ENCODE results near the gene NOD2.

The NOD2 gene

DNA sequence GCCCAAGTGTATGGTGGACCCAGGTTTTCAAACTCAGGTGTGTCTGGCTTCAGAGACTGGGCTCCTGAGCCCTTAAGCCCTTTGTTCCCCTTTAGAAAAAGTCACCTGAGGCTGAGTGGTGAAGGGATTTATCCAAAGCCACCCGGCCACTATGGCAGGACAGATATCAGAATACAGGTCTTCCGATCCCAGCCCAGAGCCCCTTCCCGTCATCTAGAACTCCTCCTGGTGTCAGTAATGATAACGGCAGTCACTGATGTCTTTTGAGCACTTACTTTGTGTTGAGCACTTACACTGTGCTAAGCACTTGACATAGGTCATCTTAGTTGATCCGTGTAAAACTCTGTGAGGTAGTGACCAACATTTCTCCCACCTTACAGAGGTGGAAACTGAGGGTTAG lies 16.6 kb downstream of the NOD2 start:
- DNase-seq (ENCODE audit: low read depth), result no peak
- Histone ChIP-seq H3K36me3 (ENCODE audit: control insufficient read depth, insufficient read depth, low read length, severe bottlenecking) (no peaks in the 10 kb centered on the region), H3K9ac (ENCODE audit: low read length) (no peak overlapping the region), H3K4me3 (ENCODE audit: low read length) (no peak overlapping the region), H3K27me3 (replicated peaks; ENCODE audit: control insufficient read depth, insufficient read depth, low read length) (no peaks in the 10 kb centered on the region), H3K4me1 (ENCODE audit: control insufficient read depth, insufficient read depth, low read length) (peaks cover 36% of the 10 kb centered on the region), H3K9me3 (ENCODE audit: control insufficient read depth, low read length) (peaks cover 6% of the 10 kb centered on the region)

DNA sequence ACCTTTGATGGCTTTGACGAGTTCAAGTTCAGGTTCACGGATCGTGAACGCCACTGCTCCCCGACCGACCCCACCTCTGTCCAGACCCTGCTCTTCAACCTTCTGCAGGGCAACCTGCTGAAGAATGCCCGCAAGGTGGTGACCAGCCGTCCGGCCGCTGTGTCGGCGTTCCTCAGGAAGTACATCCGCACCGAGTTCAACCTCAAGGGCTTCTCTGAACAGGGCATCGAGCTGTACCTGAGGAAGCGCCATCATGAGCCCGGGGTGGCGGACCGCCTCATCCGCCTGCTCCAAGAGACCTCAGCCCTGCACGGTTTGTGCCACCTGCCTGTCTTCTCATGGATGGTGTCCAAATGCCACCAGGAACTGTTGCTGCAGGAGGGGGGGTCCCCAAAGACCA lies 17.6 kb downstream of the NOD2 start:
- no peaks in the 10 kb centered on the region for H3K36me3 ChIP-seq (ENCODE audit: control insufficient read depth, insufficient read depth, low read length, severe bottlenecking)
- no peaks in the 10 kb centered on the region for H3K27me3 ChIP-seq (replicated peaks; ENCODE audit: control insufficient read depth, insufficient read depth, low read length)
- H3K9ac ChIP-seq (ENCODE audit: low read length), result no peak overlapping the region
- no peak overlapping the region for H3K4me3 ChIP-seq (ENCODE audit: low read length)
- H3K4me1 ChIP-seq (ENCODE audit: control insufficient read depth, insufficient read depth, low read length), result peaks cover 38% of the 10 kb centered on the region
- no peak for DNase-seq (ENCODE audit: low read depth)
- H3K9me3 ChIP-seq (ENCODE audit: control insufficient read depth, low read length), result no peaks in the 10 kb centered on the region

DNA sequence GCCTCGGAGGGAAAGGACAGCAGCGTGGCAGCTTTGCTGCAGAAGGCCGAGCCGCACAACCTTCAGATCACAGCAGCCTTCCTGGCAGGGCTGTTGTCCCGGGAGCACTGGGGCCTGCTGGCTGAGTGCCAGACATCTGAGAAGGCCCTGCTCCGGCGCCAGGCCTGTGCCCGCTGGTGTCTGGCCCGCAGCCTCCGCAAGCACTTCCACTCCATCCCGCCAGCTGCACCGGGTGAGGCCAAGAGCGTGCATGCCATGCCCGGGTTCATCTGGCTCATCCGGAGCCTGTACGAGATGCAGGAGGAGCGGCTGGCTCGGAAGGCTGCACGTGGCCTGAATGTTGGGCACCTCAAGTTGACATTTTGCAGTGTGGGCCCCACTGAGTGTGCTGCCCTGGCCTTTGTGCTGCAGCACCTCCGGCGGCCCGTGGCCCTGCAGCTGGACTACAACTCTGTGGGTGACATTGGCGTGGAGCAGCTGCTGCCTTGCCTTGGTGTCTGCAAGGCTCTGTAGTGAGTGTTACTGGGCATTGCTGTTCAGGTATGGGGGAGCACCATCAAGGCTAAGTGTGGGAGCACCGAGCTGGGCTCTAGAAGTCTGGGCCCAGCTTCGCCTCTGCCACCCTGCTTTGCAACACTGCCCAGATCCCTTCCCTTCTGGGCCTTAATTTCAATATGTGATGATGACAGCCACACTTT lies 18.6 kb downstream of the NOD2 start:
- Histone ChIP-seq H3K9me3 (ENCODE audit: control insufficient read depth, low read length) (no peaks in the 10 kb centered on the region), H3K9ac (ENCODE audit: low read length) (no peak overlapping the region), H3K36me3 (ENCODE audit: control insufficient read depth, insufficient read depth, low read length, severe bottlenecking) (no peaks in the 10 kb centered on the region), H3K4me3 (ENCODE audit: low read length) (no peak overlapping the region), H3K27me3 (replicated peaks; ENCODE audit: control insufficient read depth, insufficient read depth, low read length) (no peaks in the 10 kb centered on the region), H3K4me1 (ENCODE audit: control insufficient read depth, insufficient read depth, low read length) (peaks cover 40% of the 10 kb centered on the region)
- no peak for DNase-seq (ENCODE audit: low read depth)

DNA sequence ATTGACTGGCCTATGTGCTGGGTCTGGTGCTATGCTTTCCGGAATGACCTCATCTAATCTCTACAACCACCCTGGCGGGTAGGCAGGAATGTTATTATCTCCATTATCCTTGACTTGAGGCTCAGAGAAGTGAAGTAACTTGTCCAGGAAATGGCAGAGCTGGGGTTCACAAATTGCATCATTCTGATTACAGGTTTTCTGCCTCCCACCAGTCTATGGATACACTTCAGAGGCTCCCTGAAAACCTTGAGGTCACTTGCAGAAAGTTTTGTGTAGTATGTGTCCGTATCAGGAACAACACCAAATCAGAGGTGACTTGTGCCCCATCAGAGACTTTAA lies 19.1 kb downstream of the NOD2 start:
- DNase-seq (ENCODE audit: low read depth), result no peak
- no peaks in the 10 kb centered on the region for H3K9me3 ChIP-seq (ENCODE audit: control insufficient read depth, low read length)
- no peak overlapping the region for H3K9ac ChIP-seq (ENCODE audit: low read length)
- H3K27me3 ChIP-seq (replicated peaks; ENCODE audit: control insufficient read depth, insufficient read depth, low read length), result no peaks in the 10 kb centered on the region
- peaks cover 40% of the 10 kb centered on the region for H3K4me1 ChIP-seq (ENCODE audit: control insufficient read depth, insufficient read depth, low read length)
- H3K4me3 ChIP-seq (ENCODE audit: low read length), result no peak overlapping the region
- H3K36me3 ChIP-seq (ENCODE audit: control insufficient read depth, insufficient read depth, low read length, severe bottlenecking), result no peaks in the 10 kb centered on the region

DNA sequence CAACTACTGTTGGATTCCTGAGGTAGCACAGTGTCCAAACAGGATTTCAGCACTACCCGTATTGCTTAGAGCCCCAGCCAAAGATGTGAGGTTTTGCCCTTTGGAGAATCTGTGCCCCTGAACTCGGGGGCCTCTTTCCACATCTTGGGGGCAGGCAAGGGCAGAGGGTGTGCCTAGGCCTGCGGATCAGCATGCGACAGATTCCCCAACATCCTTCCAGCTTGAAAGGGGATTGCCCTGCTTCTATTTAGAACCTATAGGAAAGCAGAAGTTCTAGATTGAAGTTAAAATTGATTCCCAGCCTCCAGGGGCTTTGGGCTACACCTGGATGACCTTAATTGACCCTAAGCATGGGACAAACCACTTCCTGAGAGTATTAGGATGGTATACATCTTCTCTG lies 19.6 kb downstream of the NOD2 start:
- Histone ChIP-seq H3K36me3 (ENCODE audit: control insufficient read depth, insufficient read depth, low read length, severe bottlenecking) (no peaks in the 10 kb centered on the region), H3K4me3 (ENCODE audit: low read length) (no peak overlapping the region), H3K27me3 (replicated peaks; ENCODE audit: control insufficient read depth, insufficient read depth, low read length) (no peaks in the 10 kb centered on the region), H3K4me1 (ENCODE audit: control insufficient read depth, insufficient read depth, low read length) (peaks cover 37% of the 10 kb centered on the region), H3K9me3 (ENCODE audit: control insufficient read depth, low read length) (no peaks in the 10 kb centered on the region), H3K9ac (ENCODE audit: low read length) (no peak overlapping the region)
- DNase-seq (ENCODE audit: low read depth), result no peak

DNA sequence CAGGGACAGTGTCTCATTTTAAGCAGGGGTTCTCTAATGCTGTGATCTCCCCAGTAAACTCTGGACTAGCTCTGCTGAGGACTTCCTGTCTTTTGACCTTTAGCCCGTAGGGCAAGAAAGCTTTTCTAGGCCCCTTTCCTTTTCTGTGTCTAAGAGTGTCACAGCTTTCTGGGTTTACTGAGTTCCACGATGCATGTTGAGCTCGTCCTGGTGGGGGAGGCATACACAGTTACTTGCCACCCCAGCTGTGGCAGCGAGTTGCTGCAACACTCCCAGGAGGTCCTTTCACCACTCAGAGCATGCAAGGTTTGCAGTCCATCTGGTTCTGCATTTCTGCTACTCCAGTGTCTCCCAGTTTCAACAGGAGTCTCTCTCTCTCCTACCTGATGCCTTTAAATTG lies 23.7 kb downstream of the NOD2 start:
- H3K9ac ChIP-seq (ENCODE audit: low read length), result no peak overlapping the region
- no peak for DNase-seq (ENCODE audit: low read depth)
- H3K9me3 ChIP-seq (ENCODE audit: control insufficient read depth, low read length), result no peaks in the 10 kb centered on the region
- H3K27me3 ChIP-seq (replicated peaks; ENCODE audit: control insufficient read depth, insufficient read depth, low read length), result peaks cover 11% of the 10 kb centered on the region
- no peaks in the 10 kb centered on the region for H3K36me3 ChIP-seq (ENCODE audit: control insufficient read depth, insufficient read depth, low read length, severe bottlenecking)
- peaks cover 30% of the 10 kb centered on the region for H3K4me1 ChIP-seq (ENCODE audit: control insufficient read depth, insufficient read depth, low read length)
- H3K4me3 ChIP-seq (ENCODE audit: low read length), result no peak overlapping the region

DNA sequence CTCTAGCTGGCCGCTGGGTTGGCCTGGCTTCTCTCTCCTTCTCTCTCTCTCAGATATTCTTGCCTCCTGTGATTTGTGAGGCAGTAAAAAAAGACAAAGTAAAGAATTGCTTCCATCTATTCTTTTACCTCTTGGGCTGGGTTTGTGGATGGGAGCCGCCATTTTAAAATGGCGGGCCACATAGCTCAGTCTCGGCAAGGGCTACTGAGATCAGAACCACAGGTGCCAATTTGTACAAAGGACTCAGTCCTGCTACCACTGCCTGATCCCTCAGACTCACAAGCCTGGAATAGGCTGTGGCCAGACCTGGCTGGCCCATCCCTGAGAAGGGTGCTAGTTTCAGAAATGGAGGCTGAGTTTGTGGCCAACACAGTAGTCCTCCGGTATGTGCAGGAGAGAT lies 24.1 kb downstream of the NOD2 start:
- peaks cover 11% of the 10 kb centered on the region for H3K27me3 ChIP-seq (replicated peaks; ENCODE audit: control insufficient read depth, insufficient read depth, low read length)
- no peak for DNase-seq (ENCODE audit: low read depth)

DNA sequence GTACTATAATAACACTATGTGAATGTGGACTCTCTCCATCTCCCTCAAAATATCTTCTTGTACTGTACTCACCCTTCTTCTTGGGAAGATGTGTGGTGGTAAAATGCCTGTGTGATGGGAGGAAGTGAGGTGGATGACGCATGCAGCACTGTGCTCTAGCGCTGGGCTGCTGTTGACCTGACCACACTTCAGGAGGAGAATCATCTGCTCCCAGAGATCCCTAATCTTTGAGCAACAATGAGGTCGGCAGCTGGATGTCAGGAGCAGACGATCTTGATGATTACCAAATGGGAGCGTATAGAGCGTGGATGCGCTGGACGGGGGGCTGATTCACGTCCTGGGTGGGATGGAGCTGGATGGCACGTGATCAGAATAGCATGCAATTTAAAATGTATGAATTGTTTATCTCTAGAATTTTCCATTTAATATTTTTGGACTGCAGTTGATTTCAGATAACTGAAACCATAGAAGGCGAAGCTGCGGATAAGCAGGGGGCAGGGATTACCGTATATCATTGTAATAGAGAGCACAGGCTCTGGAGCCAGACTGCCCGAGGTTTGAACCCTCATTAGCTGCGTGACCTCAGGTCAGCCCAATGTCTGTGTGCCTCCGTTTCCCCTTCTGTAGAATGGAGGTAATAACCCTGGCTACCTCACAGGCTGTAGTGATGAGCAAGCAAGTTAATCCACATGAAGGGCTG lies 24.8 kb downstream of the NOD2 start:
- peaks cover 11% of the 10 kb centered on the region for H3K27me3 ChIP-seq (replicated peaks; ENCODE audit: control insufficient read depth, insufficient read depth, low read length)
- H3K9ac ChIP-seq (ENCODE audit: low read length), result no peak overlapping the region
- peak overlapping the region; percentile 22 for H3K4me3 ChIP-seq (ENCODE audit: low read length)
- H3K9me3 ChIP-seq (ENCODE audit: control insufficient read depth, low read length), result no peaks in the 10 kb centered on the region
- no peaks in the 10 kb centered on the region for H3K36me3 ChIP-seq (ENCODE audit: control insufficient read depth, insufficient read depth, low read length, severe bottlenecking)
- H3K4me1 ChIP-seq (ENCODE audit: control insufficient read depth, insufficient read depth, low read length), result peaks cover 20% of the 10 kb centered on the region
- DNase-seq (ENCODE audit: low read depth), result no peak

More for the DNA sequence above, 24.1 kb downstream of the NOD2 start:
- H3K9me3 ChIP-seq (ENCODE audit: control insufficient read depth, low read length), result no peaks in the 10 kb centered on the region
- H3K9ac ChIP-seq (ENCODE audit: low read length), result no peak overlapping the region
- H3K36me3 ChIP-seq (ENCODE audit: control insufficient read depth, insufficient read depth, low read length, severe bottlenecking), result no peaks in the 10 kb centered on the region
- H3K4me3 ChIP-seq (ENCODE audit: low read length), result no peak overlapping the region
- peaks cover 26% of the 10 kb centered on the region for H3K4me1 ChIP-seq (ENCODE audit: control insufficient read depth, insufficient read depth, low read length)

DNA sequence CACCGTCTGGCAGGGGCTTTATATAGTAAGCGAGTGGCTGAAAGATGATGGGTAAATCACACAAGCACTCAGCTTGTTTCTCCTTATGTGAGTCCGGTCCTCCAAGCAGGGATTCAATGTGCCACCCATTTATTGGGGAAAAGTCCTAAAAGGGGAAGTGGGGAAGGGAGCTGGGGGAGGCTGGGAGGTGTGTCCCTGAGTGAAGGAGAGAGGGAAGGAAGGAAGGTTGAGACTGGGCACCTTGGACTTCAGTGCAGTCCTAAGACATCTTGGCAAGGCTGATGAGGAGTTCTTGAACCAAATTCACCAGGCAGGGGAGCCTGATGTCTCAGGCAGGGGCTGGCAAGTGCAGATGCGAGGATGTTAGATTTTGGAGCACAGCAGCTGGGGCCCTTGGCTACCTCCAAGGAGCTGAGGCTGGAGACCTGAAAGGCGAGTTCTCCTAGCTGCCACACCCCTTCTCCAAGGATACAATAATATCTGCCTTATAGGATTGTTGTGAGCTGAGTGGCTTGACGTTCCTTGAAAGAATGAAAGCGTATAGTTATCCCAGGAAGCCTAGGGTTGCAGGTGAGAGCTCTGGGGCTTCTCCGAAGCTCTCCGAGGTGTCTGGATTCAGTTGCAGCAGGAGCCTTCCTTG lies 25.5 kb downstream of the NOD2 start:
- Histone ChIP-seq H3K4me3 (ENCODE audit: low read length) (no peak overlapping the region), H3K9ac (ENCODE audit: low read length) (no peak overlapping the region), H3K4me1 (ENCODE audit: control insufficient read depth, insufficient read depth, low read length) (peaks cover 17% of the 10 kb centered on the region), H3K9me3 (ENCODE audit: control insufficient read depth, low read length) (no peaks in the 10 kb centered on the region), H3K27me3 (replicated peaks; ENCODE audit: control insufficient read depth, insufficient read depth, low read length) (peaks cover 11% of the 10 kb centered on the region), H3K36me3 (ENCODE audit: control insufficient read depth, insufficient read depth, low read length, severe bottlenecking) (no peaks in the 10 kb centered on the region)
- DNase-seq (ENCODE audit: low read depth), result no peak

DNA sequence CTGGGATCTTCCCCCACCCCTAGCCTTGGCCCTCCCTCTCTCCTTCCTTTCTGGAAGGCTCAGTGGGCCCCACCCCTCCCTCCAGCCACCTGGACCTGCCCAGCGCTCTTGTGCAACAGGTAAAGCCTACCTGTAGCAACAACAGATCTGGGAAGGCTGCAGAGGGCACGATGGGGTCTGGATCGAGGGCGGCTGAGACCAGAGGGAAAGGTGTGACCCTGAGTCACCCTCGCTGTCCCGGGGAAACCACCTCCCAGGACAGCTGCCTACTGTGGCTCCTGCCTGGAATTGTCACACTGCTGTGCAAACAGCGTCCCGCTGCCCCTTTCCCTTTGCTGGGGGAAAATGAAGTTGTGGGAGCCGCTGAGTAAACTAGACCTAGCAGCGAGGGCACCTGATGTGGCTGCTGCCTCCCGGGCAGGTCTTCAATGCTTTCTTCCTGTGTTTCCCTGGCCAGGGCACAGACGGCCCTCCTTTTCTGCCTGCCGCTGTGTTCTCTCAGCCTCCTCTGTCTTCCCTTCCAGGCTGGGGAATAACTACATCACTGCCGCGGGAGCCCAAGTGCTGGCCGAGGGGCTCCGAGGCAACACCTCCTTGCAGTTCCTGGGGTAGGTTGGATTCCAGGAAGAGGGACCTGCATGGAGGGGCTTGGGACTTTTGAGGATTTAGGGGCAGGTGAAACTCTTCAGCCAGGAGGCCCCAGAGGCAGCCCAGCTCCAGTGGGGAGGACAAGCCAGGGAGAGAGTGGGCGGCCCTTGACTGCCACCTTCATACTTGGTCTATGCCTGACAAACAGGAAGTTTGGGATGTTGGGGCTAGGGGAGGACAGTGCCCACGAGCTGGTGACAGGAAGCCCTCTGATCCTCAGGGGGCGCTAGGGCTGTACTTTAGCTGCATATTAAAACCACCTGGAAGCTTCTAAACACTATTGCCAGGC lies 26.3 kb downstream of the NOD2 start:
- Histone ChIP-seq H3K9me3 (ENCODE audit: control insufficient read depth, low read length) (peaks cover 6% of the 10 kb centered on the region), H3K9ac (ENCODE audit: low read length) (no peak overlapping the region), H3K4me1 (ENCODE audit: control insufficient read depth, insufficient read depth, low read length) (peaks cover 12% of the 10 kb centered on the region), H3K36me3 (ENCODE audit: control insufficient read depth, insufficient read depth, low read length, severe bottlenecking) (no peaks in the 10 kb centered on the region), H3K4me3 (ENCODE audit: low read length) (no peak overlapping the region), H3K27me3 (replicated peaks; ENCODE audit: control insufficient read depth, insufficient read depth, low read length) (peaks cover 11% of the 10 kb centered on the region)
- no peak for DNase-seq (ENCODE audit: low read depth)
